ENCODE results near the gene SYT6. TPM values are rescaled to one million over a fixed set of nuclear protein-coding genes. Genes with fewer than 3 reads are reported as not detected.

Gene SYT6
- total RNA-seq, 1 donor from 2014 or later: not detected

DNA sequence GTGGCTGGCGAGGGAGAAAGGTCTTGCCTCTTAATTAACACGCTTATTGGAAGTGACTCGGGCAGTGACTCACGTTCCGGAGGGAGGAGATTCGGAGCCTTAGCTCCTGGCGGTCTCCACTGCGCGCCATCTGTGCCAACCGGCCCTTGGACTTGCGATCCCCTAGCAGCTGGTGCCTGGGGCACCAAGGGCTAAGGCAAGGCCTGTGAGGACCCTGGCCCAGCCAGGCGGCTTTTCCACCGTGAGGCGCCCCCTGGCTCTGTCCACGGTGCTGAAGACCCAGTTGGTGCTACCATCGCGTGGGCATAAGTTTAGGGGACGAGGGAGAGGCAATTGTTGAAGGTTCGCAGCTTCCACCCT, 1.3 kb upstream of the SYT6 start:
- intact Hi-C loops (cut with micrococcal nuclease): no loop called here

DNA sequence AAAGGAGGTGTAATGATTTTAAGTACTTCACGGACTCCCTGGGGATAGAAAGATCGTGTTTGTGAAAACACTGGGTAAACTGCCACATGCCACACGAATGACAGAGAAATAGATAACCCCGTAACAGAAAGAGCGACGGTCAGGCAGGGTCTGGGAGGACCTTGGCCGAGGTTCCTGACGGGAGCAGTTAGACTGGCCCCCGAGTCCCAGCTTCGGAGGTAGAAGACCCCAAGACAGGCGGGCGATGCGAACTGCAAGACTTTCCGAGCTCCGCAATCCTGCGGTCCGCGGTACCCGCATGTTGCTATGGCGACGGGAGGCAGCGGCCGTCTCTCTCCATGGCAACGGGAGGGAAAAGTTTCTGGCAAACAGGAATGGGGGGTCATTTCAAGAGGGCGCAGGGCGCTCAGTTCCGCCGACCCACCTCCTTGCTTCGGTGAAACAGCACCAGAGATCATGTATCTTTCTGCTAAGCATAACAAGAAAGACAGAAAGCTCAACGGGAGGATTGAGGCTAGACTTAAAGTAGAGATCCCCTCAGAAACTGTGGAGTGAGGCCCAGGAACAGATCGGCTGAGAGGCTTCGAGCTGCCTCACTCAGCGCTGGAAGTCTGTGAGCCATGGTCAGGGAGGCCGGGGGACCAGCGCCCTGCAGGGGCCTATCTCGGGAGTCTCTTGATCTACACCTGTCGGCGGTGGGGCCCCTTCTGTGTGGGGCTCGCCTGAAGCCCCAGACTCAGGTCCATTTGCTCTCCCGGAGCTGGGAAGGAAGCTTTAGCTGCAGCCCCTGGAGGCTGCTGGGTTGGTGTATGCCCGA, 685 bp upstream of the SYT6 start:
- intact Hi-C loops (cut with micrococcal nuclease): no loop called here

DNA sequence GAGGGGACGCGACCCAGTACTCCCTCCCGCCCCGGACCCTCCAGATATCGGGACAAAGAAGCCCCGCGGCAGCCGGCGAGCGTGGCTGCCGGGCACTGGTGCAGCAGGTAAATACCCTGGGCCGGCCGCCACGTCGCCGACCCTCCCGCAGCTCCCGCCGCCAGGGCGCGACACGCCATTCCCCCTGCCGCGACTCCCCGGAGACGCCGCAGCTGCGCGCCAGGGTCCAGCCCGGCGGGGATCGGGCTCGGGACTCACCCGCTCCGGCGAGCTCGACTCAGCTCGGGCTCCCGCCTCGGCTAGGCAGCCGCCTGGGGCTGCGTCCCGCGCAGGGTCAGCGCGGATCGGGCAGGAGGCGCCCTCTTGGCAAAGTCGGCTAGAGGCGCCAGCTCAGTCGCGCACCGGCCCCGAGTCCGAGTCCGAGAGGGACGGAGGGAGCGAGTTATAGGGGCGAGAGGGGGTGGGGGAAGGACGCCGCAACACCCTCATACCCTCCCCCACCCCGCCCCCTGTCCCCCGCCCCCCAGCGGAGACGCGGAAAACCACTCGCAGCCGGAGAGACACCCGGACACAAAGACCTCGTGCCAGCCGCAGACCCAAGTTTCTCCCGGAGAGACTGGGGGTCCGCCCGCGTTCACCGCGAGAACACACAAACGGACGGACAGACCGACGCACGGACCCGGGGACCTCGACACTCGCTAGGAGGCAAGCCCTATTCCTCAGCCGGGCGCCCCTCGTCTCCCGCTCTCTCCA, 985 bp downstream of the SYT6 start:
- intact Hi-C loops (cut with micrococcal nuclease): no loop called here

DNA sequence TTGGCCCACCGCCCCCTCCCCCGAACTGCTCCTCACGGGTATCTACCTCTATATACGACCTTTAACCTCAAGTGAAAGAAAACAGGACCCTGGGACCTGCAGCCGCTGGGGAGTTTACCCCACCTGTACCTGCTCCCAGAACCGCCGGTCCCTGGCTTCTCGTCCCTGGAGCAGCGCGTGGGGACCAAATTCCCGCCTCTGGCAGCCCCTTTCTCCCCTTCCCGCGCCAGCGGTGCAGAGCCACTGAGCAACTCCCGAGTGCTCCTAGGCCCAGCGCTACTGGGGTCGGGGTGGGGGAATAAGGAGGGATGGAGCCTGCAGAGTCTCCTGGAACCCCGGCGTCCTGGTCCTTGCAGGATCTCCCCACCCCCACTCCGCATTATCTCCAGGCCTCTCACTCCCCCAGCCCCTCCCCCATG, 1.6 kb downstream of the SYT6 start:
- intact Hi-C loops (cut with micrococcal nuclease): no loop called here

DNA sequence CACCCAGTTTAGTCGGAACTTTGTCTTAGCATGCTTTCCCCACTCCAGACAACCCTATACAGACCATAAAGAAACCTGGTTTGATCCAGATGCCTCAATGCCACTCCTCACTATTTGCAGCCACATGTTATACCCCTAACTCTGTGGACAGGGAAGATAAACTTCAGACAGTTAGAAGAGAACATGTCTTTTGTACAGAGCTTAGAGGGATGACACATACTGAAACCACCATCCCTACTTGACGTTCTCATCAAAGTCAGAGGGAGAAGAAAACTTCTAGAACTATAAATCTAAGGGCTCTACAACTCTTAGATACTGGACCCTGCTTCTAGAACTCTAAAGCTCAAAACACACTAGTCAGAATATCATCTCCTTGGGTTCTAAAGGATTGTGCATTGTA, 3.7 kb downstream of the SYT6 start:
- intact Hi-C loops (cut with micrococcal nuclease): no loop called here

DNA sequence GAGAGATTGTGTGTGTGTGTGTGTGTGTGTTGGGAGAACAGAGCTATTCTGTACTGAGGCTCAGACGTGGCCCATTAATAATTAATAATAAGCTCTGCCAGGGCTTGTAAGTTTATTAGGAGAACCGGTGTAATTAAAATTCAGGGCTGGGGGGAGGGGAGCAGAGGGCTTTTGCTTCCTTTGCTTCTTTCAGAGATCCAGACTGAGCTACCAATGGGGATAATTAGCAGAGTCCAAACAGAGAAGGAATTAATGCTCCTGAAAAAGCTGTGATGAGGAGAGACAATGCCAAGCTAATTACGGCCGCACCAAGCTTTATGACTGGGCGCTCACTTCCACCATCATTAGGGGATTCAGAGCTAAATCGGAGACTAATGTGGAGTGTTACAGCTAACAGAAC, 4.5 kb downstream of the SYT6 start:
- intact Hi-C loops (cut with micrococcal nuclease): no loop called here

DNA sequence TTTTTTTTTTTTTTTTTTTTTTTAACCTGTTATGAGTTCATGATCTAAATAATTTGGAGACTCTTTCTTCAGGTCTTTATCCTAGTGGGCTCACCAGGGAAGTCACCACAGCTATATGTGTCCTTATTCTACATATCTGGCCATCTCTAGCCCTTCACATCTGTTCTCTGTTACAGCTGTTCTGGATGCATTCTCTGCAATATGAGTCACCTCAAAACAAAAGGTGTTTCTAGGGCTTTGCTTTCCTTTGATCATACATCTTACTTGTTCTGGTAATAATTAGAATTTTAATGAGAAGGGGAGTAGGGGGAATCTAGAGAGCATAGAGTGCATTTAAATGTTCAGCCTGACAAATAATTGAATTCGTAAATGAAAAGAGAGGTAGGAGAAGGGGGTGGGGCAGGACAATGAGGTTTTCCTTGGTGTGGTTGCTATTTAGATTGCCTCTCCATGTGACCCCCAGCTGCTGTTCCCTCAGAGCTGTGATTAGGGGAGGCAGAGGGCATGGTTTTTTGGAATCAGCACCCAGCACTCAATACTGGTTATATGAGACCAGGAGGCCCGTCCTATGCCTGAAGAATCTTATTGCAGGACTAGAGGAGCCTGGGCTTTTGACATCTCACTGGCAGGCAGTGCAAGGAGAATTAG, 8.0 kb downstream of the SYT6 start:
- intact Hi-C loops (cut with micrococcal nuclease): no loop called here

DNA sequence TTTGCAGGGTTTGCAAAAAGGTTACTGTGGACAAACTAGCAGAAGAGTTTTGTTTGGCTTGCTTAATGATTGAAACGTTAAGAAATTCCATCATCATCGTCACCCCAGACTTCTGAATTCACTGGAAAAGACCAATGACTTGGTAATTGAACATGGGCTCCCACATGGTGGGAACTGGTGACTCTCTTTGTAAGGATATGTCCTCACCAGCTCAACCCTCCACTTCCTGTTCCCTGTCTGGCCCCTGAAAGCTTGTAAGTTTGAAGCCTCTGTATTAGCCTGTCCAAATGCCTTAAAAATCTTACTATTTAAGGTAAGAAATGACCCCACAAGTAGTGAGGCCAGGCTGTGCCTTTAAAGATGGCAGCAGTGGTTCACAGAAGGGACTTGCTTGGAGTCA, 9.7 kb downstream of the SYT6 start:
- intact Hi-C loops (cut with micrococcal nuclease): no loop called here

DNA sequence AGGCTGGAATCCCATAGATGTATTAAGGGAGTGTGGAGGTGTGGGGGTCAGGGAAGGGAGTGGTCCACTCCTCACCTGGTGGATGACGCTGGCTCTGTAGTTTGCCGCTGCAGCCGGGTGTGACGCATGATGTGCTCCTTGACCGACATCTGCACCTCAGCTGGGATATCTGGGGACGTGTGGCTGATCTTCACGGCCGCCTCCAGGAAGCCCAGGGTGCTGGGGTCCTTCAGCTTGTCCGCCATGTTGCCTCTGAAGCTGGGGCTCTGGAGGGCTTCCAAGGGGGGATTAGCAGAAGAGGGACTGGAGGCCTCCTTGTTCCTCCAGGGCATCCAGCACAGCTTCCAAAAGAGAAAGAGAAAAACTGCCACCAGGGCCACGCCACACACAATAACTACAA, 14.1 kb downstream of the SYT6 start:
- intact Hi-C loops (cut with micrococcal nuclease): no loop called here

DNA sequence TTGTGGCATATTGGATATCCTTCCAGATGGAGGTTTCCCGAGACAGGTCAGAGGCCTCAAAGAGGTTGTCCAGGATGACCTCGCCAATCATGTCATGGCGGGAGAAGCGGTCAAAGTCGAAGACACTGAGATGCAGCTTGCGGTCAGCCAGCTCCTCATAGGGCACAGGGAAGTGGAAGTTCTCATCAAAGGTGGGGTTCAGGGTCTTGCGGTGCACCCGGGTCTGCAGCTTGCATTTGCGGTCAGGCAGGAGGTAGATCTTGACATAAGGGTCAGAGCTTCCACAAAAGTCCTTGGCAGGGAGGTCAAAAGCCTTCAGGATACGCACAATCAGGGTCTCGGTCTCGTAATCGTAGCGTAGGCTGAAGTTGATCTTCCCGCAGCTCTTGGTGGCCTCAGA, 16.2 kb downstream of the SYT6 start:
- intact Hi-C loops (cut with micrococcal nuclease): no loop called here

DNA sequence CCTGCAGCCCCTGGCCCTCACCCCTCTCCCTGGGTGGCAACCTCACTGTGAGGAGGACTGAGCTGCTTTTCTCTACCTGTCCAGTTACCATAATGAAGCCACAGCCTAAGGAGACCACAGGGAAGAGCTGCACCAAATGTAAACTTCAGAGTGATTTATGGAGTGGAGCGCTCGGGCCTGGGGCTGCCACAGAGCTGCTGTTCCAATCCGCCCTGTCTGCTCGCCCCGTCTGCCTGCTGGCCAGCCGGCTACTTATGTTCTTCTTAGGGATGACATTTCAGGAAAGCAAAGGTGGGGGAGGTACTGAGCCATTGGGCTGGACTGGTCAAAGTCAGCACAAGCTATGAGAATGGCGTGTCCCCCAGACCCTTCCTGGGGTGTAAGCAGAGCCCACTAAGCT, 17.9 kb downstream of the SYT6 start:
- intact Hi-C loops (cut with micrococcal nuclease): no loop called here

DNA sequence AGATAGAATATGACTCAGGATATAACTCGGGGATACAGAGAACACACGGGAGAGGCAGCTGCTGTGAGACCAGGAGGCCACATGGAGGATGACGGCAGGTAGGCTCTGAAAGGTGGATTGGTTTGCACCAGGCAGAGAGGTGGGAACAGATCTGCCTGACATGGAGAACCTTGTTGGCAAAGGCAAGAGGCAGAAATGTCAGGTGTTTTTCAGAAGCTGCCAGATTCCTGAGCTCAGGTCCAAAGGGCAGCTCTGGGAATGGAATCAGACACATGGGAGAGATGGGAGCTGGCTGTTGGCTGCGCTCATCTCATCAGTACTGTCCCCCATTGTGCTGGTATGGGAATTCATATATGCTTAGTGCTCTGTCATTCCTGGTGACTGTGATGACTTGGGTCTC, 19.2 kb downstream of the SYT6 start:
- intact Hi-C loops (cut with micrococcal nuclease): no loop called here

DNA sequence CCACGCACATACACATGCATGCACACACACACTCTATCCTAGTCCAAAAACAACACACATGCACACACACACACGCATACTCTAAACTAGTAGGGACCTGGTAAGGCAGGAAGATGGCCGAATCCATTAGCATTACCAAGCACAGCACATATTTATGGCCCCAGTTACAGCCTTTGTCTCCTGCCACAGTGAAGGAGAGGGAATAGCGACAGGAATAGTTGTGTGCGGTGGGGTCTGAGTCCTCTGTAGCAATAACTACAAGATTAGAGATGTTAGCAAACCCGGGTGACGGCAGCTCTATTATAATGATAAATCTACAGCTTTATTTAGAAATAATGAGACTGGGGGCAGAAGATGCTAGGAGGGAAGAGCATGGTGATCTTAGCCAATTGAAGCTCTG, 20.5 kb downstream of the SYT6 start:
- intact Hi-C loops (cut with micrococcal nuclease): no loop called here

DNA sequence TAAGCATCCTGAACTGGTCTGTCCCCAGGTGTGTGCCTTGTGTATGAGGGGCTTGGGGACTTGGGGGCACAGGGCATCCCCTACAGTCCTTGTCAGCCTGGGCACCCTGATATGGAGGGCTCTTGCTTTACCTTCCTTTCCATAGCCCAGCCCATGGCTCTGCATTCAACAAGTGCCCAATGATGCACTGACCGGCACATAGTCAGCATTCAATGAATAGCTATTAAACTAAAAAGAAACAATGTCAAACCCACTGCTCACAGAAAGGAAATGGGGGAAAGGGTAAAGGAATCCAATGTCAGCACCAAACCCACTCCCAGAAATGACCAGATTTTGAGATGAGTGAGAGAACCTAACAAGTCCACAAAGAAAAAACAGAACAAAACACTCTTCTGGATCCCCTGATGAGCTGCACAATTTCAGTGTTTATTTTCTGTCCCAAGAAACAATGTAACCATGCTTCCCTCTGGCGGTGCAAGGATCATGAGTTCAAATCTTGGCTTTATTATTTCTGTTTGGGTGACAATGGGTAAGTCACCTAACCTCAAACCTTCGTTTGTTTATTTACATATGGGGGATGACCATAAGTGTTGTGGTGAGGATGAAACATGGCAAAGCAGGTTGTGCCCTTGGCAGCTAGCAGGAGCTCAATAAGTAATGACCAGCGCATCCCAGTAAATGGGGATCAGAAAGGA, 22.0 kb downstream of the SYT6 start:
- intact Hi-C loops (cut with micrococcal nuclease): no loop called here

DNA sequence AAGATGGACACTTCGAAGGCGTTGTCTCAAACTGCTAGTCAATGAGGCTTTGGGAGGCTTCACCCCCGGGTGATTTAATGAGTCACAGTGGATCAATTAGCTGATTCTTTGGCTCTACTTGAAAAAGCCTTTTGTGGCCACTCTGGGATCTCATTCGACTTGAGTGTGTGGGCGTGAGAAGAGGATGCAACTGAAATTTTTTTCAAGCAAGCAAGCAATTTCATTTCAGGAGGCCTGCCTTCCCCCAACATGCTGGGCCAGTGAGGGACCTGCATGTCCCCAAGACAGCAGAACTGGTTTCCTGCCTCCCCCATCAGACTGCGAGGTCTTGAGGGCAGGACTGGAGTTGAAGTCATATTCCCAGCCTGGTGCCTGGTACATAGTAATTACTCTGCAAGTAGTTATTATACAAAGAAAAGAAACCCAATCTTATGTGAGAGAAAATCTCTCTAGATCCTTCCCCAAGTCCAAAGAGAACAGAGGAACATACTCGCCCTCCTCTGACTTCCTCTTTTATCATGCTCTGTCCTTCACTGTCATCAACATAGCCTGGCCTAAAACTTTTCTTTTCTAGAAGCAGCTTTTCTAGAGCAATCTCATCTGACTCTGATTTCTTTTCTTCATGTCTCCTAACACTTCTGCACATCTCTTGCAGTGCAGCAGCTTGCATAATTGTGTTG, 22.7 kb downstream of the SYT6 start:
- intact Hi-C loops (cut with micrococcal nuclease): no loop called here

DNA sequence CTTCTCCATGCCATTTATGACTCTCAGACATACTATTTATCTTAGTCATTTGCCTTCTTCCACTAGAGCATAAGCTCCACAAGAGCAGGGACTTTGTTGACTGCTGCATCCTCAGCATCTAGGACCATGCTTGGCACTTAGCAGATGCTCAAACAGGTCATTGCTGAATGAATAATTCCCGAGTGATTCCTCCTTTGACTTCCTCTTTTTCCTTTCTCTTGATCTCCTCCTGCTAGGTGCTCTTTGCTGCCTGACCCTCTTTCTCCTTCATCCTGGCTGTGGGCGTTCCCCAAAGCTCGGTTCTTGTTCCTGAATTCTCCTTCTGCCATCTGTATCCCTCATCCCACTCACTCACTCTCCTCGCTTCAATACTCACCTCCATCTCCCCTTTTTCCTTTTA, 23.5 kb downstream of the SYT6 start:
- intact Hi-C loops (cut with micrococcal nuclease): no loop called here

DNA sequence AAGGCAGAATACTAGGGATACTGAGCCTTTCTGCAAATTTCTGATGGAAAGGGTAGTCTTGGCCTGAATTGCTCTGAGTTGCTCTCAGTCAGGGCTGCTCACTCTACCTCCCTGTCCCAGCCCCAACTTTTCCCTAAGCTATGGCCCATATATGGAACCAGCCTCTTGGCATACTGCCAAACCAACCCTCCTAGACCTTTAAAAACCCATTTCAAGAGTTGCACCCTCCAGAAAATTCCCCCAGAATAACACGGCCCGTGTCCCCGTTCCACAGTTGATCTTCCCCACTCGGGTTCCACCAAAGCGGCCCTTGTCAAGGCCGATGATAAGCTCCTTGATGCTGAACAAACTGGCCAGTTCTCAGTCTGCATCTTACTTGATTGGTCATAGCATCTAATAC, 25.4 kb downstream of the SYT6 start:
- intact Hi-C loops (cut with micrococcal nuclease): no loop called here

DNA sequence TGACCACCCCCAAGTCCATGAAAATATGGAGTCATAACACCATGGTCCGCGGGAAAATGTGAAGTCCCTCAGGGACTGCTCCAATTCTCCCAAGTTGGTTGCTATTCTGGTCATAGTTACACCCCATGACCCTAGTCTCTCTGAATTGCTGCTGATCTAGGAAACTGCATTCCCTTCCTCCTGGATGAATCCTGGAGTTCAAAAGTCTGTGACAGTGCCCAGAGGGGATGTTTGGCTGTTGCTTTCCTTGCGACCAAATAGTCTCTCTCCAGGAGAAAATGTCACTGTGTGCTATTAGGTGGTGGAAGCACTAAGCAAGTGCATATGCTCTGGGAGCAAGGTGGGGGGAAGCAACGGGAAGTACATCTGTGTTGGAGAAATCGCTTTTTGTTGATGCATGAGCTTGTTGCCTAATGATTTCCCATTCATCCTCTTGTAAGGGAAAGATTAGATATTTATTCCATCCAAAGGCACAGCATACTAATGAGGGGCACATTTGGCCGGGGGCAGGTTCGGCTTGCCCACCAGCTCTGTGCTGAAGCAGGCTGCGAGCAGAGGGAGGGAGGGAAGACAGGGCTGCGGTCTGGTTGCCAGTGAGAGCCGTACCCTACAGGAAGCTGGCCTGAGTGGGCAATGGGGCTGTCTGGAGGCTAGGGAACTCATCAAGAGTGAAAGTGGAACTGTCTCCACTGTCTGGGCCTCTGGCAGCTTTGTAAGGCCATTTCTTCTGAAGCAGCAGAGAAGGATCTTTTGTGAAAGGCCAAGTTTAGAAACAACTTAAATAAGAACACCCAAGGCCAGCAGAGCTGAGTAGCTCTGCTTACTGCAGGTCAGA, 27.2 kb downstream of the SYT6 start:
- intact Hi-C loops (cut with micrococcal nuclease): no loop called here

DNA sequence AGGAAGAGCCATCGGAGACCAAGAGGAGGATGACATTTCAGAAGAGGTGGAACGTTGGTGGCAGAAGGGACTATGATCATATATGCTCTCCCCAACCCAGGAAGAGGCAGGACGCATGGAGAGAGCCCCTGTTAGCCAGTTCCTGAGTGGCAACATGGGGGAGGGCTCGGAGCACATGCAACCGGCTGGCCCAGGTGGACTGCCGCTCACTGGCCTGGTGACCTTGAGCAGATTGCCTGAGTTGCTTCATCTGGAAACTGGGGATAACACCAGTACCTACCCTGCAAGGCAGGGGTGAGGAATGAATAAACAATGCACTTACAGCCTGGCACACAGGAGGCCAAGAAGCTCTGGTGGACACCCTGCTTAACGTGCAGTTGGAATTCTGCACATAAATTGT, 29.0 kb downstream of the SYT6 start:
- intact Hi-C loops (cut with micrococcal nuclease): no loop called here

DNA sequence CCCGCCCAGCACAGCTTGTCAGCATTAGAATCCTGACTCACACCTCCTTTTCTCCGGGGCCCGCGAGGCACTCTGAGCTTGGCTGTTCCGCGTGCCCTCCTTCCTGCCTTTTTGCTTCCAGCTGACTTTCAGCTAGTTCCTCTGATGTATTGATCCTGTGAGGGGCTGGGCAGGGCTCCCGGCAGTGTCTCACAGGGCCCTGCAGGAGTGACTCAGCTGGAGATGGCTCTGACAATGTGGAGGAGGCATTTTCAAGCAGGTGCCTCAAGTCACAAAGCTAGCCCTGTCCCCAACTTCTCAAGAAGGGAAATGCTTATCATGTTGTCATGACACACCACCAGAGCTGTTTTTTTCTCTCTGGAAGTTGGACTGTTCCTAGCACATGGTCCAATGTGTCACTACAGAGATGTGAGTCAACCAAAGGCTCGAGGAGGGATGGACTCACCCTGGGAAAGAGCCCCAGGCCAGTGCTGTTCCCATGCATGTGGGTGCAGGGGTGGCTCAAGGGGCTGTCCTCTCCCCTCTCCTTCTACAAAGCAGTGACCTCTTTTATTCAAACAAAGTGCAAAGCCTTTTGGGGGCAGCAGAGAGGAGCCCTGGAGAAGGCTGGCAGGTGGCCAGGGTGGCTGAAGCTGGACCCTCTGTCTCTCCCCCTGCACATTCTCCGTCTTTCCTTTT, 30.6 kb downstream of the SYT6 start:
- intact Hi-C loops (cut with micrococcal nuclease): no loop called here
